GM19438 (cell line): ENCODE data around the gene MIER2.

Source experiments
- ATAC-seq: cut with Tn5 transposase; IDR thresholded peaks from one replicate; pipeline ENCODE4 v1.9.1; 2021; ENCODE audit warnings: low read depth; ENCODE audit not compliant: unreplicated experiment

The MIER2 gene

GRCh38 chr19:335486-336066 is 9.0 kb downstream of the MIER2 start:
- no peak for ATAC-seq

DNA sequence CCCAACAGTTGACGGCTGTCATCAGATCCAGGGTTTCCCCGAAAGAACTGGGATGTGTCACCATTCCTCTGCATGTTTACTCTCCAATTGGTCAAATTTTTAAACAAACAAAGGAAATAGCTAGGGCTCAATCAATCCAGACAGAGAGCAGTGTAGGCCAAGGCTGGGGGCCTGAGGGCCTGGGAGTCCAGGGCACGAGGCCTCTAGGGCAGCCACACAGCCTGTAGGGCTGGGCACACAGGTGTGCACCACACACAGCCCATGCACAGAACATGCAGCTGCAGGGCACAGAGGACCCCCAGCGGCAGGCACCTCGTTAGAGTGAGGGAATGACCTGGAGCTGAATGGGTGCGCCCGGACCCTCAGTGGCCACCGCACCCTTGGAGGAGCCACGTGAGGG is 9.5 kb downstream of the MIER2 start:
- no peak for ATAC-seq

DNA sequence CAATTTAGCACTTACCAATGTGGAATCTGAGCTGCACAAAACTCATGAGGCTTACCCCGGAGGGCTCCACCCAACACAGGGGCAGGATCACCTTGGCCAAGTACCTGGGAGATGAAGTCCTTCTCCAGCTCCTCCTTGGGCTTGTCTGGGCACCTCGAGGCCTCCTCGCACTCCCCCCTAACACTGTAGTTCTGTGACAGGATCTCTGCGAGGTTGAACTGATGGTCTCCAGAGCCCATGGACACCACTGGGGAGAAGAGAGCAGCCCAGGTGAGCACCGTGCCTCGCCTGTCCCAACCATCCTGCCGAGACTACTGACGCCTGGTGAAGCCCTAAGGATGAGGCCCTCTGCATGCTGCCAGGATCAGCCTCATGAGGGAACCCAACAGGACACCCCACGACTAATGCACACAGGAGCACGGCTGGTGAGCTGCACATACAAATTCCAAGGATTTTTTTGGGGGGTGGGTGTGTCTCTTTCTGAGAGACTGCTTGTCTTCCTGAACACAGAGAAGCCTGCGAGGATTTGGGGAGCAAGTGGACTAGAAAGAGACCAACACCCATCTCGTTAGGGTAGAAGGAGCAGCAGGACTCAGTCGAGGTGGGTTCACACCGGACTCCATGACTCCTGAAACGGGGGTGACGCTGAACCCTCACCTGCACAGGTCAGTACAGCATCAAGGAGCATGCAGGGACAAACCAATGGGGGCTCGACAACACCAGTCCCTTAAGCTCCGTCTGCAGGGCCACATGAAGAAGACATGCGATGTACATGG is 10.1 kb downstream of the MIER2 start:
- ATAC-seq = no peak

GRCh38 chr19:330503-330902 is 14.1 kb downstream of the MIER2 start:
- ATAC-seq = no peak

DNA sequence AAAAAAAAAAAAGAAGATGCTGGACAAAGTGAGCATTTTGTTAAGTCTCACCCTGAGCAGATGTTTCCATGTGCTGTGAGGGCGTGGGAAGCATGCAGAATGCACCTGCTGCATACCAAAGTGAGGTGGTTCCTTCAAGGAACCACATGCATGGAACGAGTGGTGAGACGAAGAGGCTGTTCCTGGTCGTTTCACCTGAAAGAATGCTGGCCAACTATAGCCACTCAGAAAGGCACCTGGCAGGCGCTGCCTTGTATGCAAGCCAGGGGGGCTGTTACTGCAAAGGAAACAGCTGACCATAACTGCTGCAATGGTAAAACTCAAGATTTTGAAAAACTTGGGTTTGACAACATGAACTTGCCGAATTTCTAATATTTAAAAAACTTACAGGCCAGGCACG is 14.7 kb downstream of the MIER2 start:
- ATAC-seq = no peak

- ATAC-seq = no peak
Observed at GRCh38 chr19:328025-328505, 16.5 kb downstream of the MIER2 start.

GRCh38 chr19:327291-328024 is 17.1 kb downstream of the MIER2 start:
- no peak for ATAC-seq

DNA sequence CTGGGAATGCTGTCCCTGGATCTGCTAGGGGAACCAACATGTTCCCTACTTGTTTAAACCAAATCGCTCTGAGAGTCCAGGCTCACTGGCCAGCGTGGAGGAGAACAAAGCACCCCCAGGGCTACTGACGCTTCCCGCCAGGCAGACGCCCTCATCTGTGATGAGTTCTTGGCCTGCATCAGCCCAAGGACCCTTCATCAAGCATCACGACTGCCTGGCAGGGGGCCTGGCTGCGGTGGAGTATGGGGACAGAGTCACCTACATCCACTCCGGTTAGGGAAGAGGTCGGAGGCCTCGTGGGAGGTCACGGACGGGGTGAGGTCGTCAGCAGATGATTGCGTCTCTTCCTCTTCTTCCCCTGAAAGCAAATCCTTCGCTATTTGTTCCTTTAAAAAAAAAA is 17.7 kb downstream of the MIER2 start:
- ATAC-seq = no peak

GRCh38 chr19:325937-326565 is 18.5 kb downstream of the MIER2 start:
- no peak for ATAC-seq

- ATAC-seq = no peak
Observed at GRCh38 chr19:325173-325936, 19.2 kb downstream of the MIER2 start.

DNA sequence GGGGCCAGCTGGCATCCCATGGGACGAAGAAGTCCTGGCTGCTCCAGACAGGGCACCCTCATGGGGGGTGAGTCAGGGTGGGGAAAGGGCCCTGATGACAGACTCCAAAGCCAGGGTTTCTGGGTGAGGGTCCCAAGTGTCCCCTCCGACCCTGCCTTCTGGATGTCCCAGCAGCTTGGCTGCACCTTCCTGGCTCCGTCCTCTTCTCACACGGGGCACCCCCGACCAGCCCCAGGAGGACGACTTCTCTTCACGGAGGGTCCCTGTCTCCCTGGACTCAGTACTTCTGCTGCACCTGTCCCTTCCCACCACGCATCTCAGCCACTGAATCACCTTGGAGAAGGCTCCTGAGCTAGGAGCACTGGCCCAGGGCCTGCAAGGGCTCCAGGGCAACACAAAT is 19.9 kb downstream of the MIER2 start:
- no peak for ATAC-seq

DNA sequence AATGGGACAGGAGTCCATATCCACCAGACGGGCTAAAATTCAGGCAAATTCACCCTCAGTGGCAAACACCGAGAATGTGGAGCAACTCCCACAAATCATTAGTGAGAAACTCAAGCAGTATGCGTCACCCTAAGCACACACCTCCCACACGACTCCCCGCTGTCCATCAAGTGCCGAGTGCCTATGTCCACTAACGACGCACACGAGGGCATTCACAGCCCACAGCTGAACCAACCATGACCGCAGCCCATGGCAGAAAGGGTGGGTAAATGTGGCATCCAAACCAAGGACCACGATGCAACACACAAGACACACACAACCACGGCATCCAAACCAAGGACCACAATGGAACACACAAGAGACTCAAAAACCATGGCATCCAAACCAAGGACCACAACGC is 22.0 kb downstream of the MIER2 start:
- ATAC-seq = no peak

GRCh38 chr19:318509-318774 is 26.2 kb downstream of the MIER2 start:
- ATAC-seq = no peak

GRCh38 chr19:317710-318508 is 26.7 kb downstream of the MIER2 start:
- no peak for ATAC-seq

- ATAC-seq = no peak
Observed at GRCh38 chr19:315811-316210, 28.8 kb downstream of the MIER2 start.

GRCh38 chr19:313988-314815 is 30.4 kb downstream of the MIER2 start:
- ATAC-seq = no peak

DNA sequence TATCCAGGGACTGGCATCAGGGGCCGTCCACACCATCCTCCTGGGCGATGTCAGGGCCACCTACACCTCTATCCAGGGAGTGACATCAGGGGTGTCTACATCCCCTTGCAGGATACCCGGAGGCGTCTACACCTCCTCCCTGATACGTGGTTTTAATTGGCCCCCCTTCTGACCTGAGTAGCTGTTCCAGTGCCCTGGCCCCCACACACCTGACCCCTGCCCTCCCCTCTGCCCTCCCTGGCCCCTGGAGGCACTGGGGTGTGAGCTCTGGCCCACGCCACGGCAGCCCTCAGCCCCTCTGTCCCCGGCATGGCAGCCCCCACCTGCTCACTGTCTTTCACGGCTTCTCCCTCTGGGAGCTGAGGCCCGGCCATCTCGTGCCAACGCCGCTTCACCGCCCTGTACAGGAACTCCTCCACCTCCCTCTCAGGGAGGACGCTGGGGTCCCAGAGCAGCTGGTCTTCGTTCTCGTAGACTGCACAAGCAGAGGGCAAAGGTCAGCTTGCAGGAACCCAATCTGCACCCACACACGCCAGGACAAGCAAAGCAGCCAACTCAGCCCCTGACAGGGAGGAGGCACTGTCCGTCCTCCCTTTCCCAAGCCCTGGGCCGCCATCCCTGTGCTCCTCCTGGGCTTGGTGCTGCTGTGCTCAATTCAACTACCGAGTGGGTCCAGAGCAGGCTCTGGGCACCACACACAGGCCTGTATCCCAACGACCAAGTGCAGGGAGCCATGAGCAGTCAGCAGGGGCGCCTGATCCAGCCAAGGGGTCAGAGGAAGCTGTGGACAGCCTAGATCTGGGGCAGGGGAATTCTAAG is 31.2 kb downstream of the MIER2 start:
- no peak for ATAC-seq

DNA sequence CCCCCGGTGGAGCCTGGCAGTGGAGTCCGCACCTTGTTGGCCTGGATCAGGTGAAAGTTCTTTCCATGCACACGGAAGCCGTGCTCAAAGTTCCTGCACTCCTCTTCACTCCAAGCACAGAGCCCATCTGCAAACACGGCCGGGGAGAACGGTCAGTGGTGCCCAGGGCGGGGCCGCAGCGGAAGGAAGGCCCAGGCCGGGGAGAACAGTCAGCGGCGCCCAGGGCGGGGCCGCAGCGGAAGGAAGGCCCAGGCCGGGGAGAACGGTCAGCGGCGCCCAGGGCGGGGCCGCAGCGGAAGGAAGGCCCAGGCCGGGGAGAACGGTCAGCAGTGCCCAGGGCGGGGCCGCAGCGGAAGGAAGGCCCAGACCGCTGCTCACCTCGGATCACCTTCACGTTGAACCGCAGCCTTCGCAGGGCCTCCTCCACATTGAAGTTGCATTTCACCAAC is 32.8 kb downstream of the MIER2 start:
- no peak for ATAC-seq
